CD8-positive, alpha-beta memory T cell (primary cell): ENCODE results near the gene SLC6A5. TPM values are rescaled to one million over a fixed set of nuclear protein-coding genes. Genes with fewer than 3 reads are reported as not detected.
"Not testable (repeated sequence)": the region's sequence is repeated elsewhere in the genome, so short reads cannot be mapped to it uniquely, and the experiment has no call there.

Source experiments
- CTCF ChIA-PET: fragments of 350-600 bp; sonication (Branson Sonifier 250); formaldehyde crosslinking; loops from one replicate; lab custom pipeline; 2021; ENCODE audit warnings: antibody characterized with exemption; lab: Charles Lee
- POLR2A ChIA-PET: fragments of 350-600 bp; sonication (Branson Sonifier 250); formaldehyde crosslinking; loops from one replicate; lab custom pipeline; 2021; ENCODE audit warnings: antibody characterized with exemption; lab: Charles Lee
- DNase-seq, 5 donors: peaks; one replicate each; pipeline versions ENCODE4 v3.0.0 to v3.0.0-alpha.2; 2020 to 2022; ENCODE audit warnings: mixed read lengths in 1 of 5
- H3K27ac ChIP-seq: one replicate; pipeline ENCODE4 v1.7.0; 2013; ENCODE audit warnings: low read depth, mild to moderate bottlenecking, low read length, moderate library complexity
- H3K27me3 ChIP-seq: 2 replicates; pipeline ENCODE4 v1.7.0; 2013; ENCODE audit warnings: low read length, mild to moderate bottlenecking; ENCODE audit not compliant: insufficient read depth, poor library complexity, severe bottlenecking
- H3K36me3 ChIP-seq: 2 replicates; pipeline ENCODE4 v1.7.0; 2013; ENCODE audit warnings: mild to moderate bottlenecking, low read length, moderate library complexity; ENCODE audit not compliant: insufficient read depth
- H3K4me1 ChIP-seq: 2 replicates; pipeline ENCODE4 v1.7.0; 2013; ENCODE audit warnings: mild to moderate bottlenecking, low read length, moderate library complexity; ENCODE audit not compliant: insufficient read depth
- H3K4me3 ChIP-seq: 2 replicates; pipeline ENCODE4 v1.7.0; 2013; ENCODE audit warnings: mild to moderate bottlenecking, low read length
- H3K9me3 ChIP-seq: 2 replicates; pipeline ENCODE4 v1.7.0; 2013; ENCODE audit warnings: mild to moderate bottlenecking, low read length
- H3K27ac Mint-ChIP-seq, 8 donors: one replicate each; pipeline ENCODE4 v1.8.0; 2020 to 2021; ENCODE audit warnings: mixed read lengths in 8 of 8, mild to moderate bottlenecking in 6 of 8, inconsistent platforms in 3 of 8, moderate library complexity in 3 of 8
- H3K27me3 Mint-ChIP-seq, 2 donors: one replicate each; pipeline ENCODE4 v1.8.0; 2020 to 2021; ENCODE audit warnings: mixed read lengths in 2 of 2, mild to moderate bottlenecking in 1 of 2, moderate library complexity in 1 of 2
- H3K36me3 Mint-ChIP-seq, 3 donors: one replicate each; pipeline ENCODE4 v1.8.0; 2020 to 2021; ENCODE audit warnings: mixed read lengths in 3 of 3, inconsistent platforms in 1 of 3, mild to moderate bottlenecking in 1 of 3
- H3K4me1 Mint-ChIP-seq, 3 donors: one replicate each; pipeline ENCODE4 v1.8.0; 2020 to 2021; ENCODE audit warnings: mixed read lengths in 3 of 3, inconsistent platforms in 1 of 3, mild to moderate bottlenecking in 1 of 3
- H3K4me3 Mint-ChIP-seq, 7 donors: one replicate each; pipeline ENCODE4 v1.8.0; 2020 to 2021; ENCODE audit warnings: mixed read lengths in 7 of 7, mild to moderate bottlenecking in 6 of 7, moderate library complexity in 4 of 7, inconsistent platforms in 2 of 7
- H3K9me3 Mint-ChIP-seq, 5 donors: one replicate each; pipeline ENCODE4 v1.8.0; 2020 to 2022; ENCODE audit warnings: mixed read lengths in 5 of 5, mild to moderate bottlenecking in 3 of 5, moderate library complexity in 2 of 5, inconsistent platforms in 1 of 5
- polyA plus RNA-seq: library from polyadenylated mRNA; unstranded; fragments of 300-500 nt; fragmentation: Illumina TruSeq; gene quantifications from one replicate; pipeline ENCODE4 v1.2.3, GENCODE V29; 2021
- total RNA-seq, 2 experiments: library from RNA; stranded (reverse); gene quantifications; one replicate each; pipeline ENCODE4 v1.2.3, GENCODE V29; 2021

Gene SLC6A5
- total RNA-seq (not detected), polyA plus RNA-seq (not detected)

GRCh38 chr11:20599221-20600019, at the start of gene SLC6A5:
SLC6A5 (plus strand) TSS chr11:20599608; CDS start chr11:20599673, 65 bp downstream.
- DNase-seq = no peak
- POLR2A ChIA-PET = no interaction called here
- peaks cover 0 to 5% (median 0%) of the 10 kb centered on the region in 3 donors for H3K4me1 Mint-ChIP-seq
- Histone ChIP-seq H3K36me3 (no peaks in the 10 kb centered on the region), H3K9me3 (no peaks in the 10 kb centered on the region), H3K27ac (no peak within 1 kb of the TSS), H3K4me1 (no peaks in the 10 kb centered on the region), H3K27me3 (peaks cover 47% of the 10 kb centered on the region), H3K4me3 (no peak within 1 kb of the TSS)
- H3K9me3 Mint-ChIP-seq = peaks cover 4 to 13% (median 9%) of the 10 kb centered on the region in 5 donors
- CTCF ChIA-PET = no interaction called here
- peaks cover 81 to 90% of the 10 kb centered on the region in 2 donors for H3K27me3 Mint-ChIP-seq
- no peak within 1 kb of the TSS for H3K27ac Mint-ChIP-seq
- H3K36me3 Mint-ChIP-seq = peaks cover 0 to 5% (median 0%) of the 10 kb centered on the region in 3 donors
- H3K4me3 Mint-ChIP-seq = no peak within 1 kb of the TSS

- no peak overlapping the region for H3K27ac Mint-ChIP-seq
- Histone ChIP-seq H3K4me1 (no peaks in the 10 kb centered on the region), H3K27me3 (no peaks in the 10 kb centered on the region), H3K4me3 (no peak overlapping the region), H3K27ac (no peak overlapping the region), H3K9me3 (no peaks in the 10 kb centered on the region), H3K36me3 (no peaks in the 10 kb centered on the region)
- ChIA-PET POLR2A (no interaction called here), CTCF (no interaction called here)
- H3K36me3 Mint-ChIP-seq = peaks cover 0 to 1% (median 0%) of the 10 kb centered on the region in 3 donors
- DNase-seq = no peak
- no peak overlapping the region for H3K4me3 Mint-ChIP-seq
- H3K27me3 Mint-ChIP-seq = peaks cover 5 to 15% of the 10 kb centered on the region in 2 donors
- no peaks in the 10 kb centered on the region for H3K4me1 Mint-ChIP-seq
- H3K9me3 Mint-ChIP-seq = peaks cover 0 to 2% (median 0%) of the 10 kb centered on the region in 5 donors
Measured at GRCh38 chr11:20551096-20551495, 48.3 kb upstream of the SLC6A5 start.

GRCh38 chr11:20555783-20556182, 43.6 kb upstream of the SLC6A5 start:
- CTCF ChIA-PET = no interaction called here
- H3K4me1 Mint-ChIP-seq = no peaks in the 10 kb centered on the region
- H3K27me3 ChIP-seq = no peaks in the 10 kb centered on the region
- H3K4me3 Mint-ChIP-seq = no peak overlapping the region
- no peaks in the 10 kb centered on the region for H3K9me3 ChIP-seq
- peaks cover 0 to 5% (median 3%) of the 10 kb centered on the region in 5 donors for H3K9me3 Mint-ChIP-seq
- no peaks in the 10 kb centered on the region for H3K4me1 ChIP-seq
- H3K36me3 ChIP-seq = no peaks in the 10 kb centered on the region
- H3K27me3 Mint-ChIP-seq = peaks cover 7 to 21% of the 10 kb centered on the region in 2 donors
- no peak overlapping the region for H3K27ac Mint-ChIP-seq
- H3K36me3 Mint-ChIP-seq = peaks cover 0 to 5% (median 0%) of the 10 kb centered on the region in 3 donors
- POLR2A ChIA-PET = no interaction called here
- DNase-seq = no peak
- H3K4me3 ChIP-seq = no peak overlapping the region
- H3K27ac ChIP-seq = no peak overlapping the region

GRCh38 chr11:20556396-20556795, 43.0 kb upstream of the SLC6A5 start:
- H3K36me3 ChIP-seq, H3K4me3 Mint-ChIP-seq, H3K27ac ChIP-seq, CTCF ChIA-PET, H3K9me3 ChIP-seq, H3K4me3 ChIP-seq, DNase-seq, H3K27me3 ChIP-seq, H3K9me3 Mint-ChIP-seq, H3K27ac Mint-ChIP-seq, H3K4me1 Mint-ChIP-seq, H3K4me1 ChIP-seq, POLR2A ChIA-PET, H3K36me3 Mint-ChIP-seq: not testable (repeated sequence)
- peaks cover 7 to 16% of the 10 kb centered on the region in 2 donors for H3K27me3 Mint-ChIP-seq

- H3K27me3 Mint-ChIP-seq = peaks cover 2 to 19% of the 10 kb centered on the region in 2 donors
Measured at GRCh38 chr11:20558741-20559140, 40.7 kb upstream of the SLC6A5 start.

GRCh38 chr11:20559523-20560300, 39.7 kb upstream of the SLC6A5 start:
- Mint-ChIP-seq H3K4me1 (no peaks in the 10 kb centered on the region), H3K27me3 (peaks cover 2 to 29% of the 10 kb centered on the region in 2 donors), H3K9me3 (peaks cover 0 to 5% (median 3%) of the 10 kb centered on the region in 5 donors), H3K27ac (no peak overlapping the region), H3K36me3 (peaks cover 0 to 5% (median 0%) of the 10 kb centered on the region in 3 donors), H3K4me3 (no peak overlapping the region)
- H3K4me3 ChIP-seq = no peak overlapping the region
- H3K9me3 ChIP-seq = no peaks in the 10 kb centered on the region
- H3K27ac ChIP-seq = no peak overlapping the region
- CTCF ChIA-PET = no interaction called here
- POLR2A ChIA-PET = no interaction called here
- no peaks in the 10 kb centered on the region for H3K27me3 ChIP-seq
- H3K4me1 ChIP-seq = no peaks in the 10 kb centered on the region
- H3K36me3 ChIP-seq = no peaks in the 10 kb centered on the region
- DNase-seq = no peak

More at GRCh38 chr11:20558741-20559140, 40.7 kb upstream of the SLC6A5 start:
- Mint-ChIP-seq H3K4me1 (no peaks in the 10 kb centered on the region), H3K27ac (no peak overlapping the region), H3K9me3 (peaks cover 0 to 5% (median 3%) of the 10 kb centered on the region in 5 donors), H3K36me3 (peaks cover 0 to 5% (median 0%) of the 10 kb centered on the region in 3 donors), H3K4me3 (no peak overlapping the region)
- CTCF ChIA-PET = no interaction called here
- H3K36me3 ChIP-seq = no peaks in the 10 kb centered on the region
- DNase-seq = no peak
- H3K4me1 ChIP-seq = no peaks in the 10 kb centered on the region
- H3K4me3 ChIP-seq = no peak overlapping the region
- H3K27me3 ChIP-seq = no peaks in the 10 kb centered on the region
- H3K27ac ChIP-seq = no peak overlapping the region
- POLR2A ChIA-PET = no interaction called here
- H3K9me3 ChIP-seq = no peaks in the 10 kb centered on the region

- POLR2A ChIA-PET = no interaction called here
- no peak overlapping the region for H3K27ac Mint-ChIP-seq
- no peaks in the 10 kb centered on the region for H3K9me3 ChIP-seq
- no peaks in the 10 kb centered on the region for H3K4me1 Mint-ChIP-seq
- H3K27me3 ChIP-seq = no peaks in the 10 kb centered on the region
- H3K27me3 Mint-ChIP-seq = peaks cover 2 to 21% of the 10 kb centered on the region in 2 donors
- H3K4me3 ChIP-seq = no peak overlapping the region
- CTCF ChIA-PET = no interaction called here
- H3K9me3 Mint-ChIP-seq = peaks cover 0 to 3% (median 0%) of the 10 kb centered on the region in 5 donors
- H3K36me3 ChIP-seq = no peaks in the 10 kb centered on the region
- H3K27ac ChIP-seq = no peak overlapping the region
- no peaks in the 10 kb centered on the region for H3K36me3 Mint-ChIP-seq
- H3K4me1 ChIP-seq = no peaks in the 10 kb centered on the region
- no peak for DNase-seq
- H3K4me3 Mint-ChIP-seq = no peak overlapping the region
Measured at GRCh38 chr11:20561915-20562314, 37.5 kb upstream of the SLC6A5 start.

- H3K4me3 ChIP-seq = no peak overlapping the region
- DNase-seq = no peak
- POLR2A ChIA-PET = no interaction called here
- Mint-ChIP-seq H3K27ac (no peak overlapping the region), H3K9me3 (peaks cover 0 to 3% (median 0%) of the 10 kb centered on the region in 5 donors), H3K27me3 (peaks cover 1 to 18% of the 10 kb centered on the region in 2 donors), H3K36me3 (no peaks in the 10 kb centered on the region), H3K4me3 (no peak overlapping the region), H3K4me1 (no peaks in the 10 kb centered on the region)
- H3K27ac ChIP-seq = no peak overlapping the region
- CTCF ChIA-PET = no interaction called here
- no peaks in the 10 kb centered on the region for H3K4me1 ChIP-seq
- no peaks in the 10 kb centered on the region for H3K9me3 ChIP-seq
- no peaks in the 10 kb centered on the region for H3K36me3 ChIP-seq
- H3K27me3 ChIP-seq = no peaks in the 10 kb centered on the region
Measured at GRCh38 chr11:20563866-20564265, 35.5 kb upstream of the SLC6A5 start.
